GM12878 (cell line): Measurements from ENCODE around the gene KRT79. TPM values are rescaled to one million over a fixed set of nuclear protein-coding genes. Genes with fewer than 3 reads are reported as not detected.

Experiments
- ATAC-seq: fragments of 200-7000 bp; cut with Tn5 transposase; 3 replicates; pipeline ENCODE4 v1.9.1; 2020; ENCODE audit warnings: mild to moderate bottlenecking, moderate library complexity
- BruUV-seq: library from RNA; stranded (reverse); fragments of 400-500 nt; replicated peaks from 2 replicates; lab custom pipeline; 2021; lab: Mats Ljungman, UMichigan
- CTCF ChIA-PET: fragments of 300-600 bp; sonication (Branson Sonifier 250); formaldehyde crosslinking; extraction: SDS; loops from one replicate; lab custom pipeline; 2021; ENCODE audit warnings: inconsistent platforms; lab: Yijun Ruan, JAX
- POLR2A ChIA-PET: fragments of 350-600 bp; formaldehyde crosslinking; extraction: SDS; loops from one replicate; lab custom pipeline; 2021; ENCODE audit warnings: inconsistent platforms; lab: Charles Lee
- RAD21 ChIA-PET: fragments of 300-600 bp; sonication (Branson Sonifier 250); formaldehyde crosslinking; loops from one replicate; lab custom pipeline; 2023; ENCODE audit warnings: antibody characterized with exemption; ENCODE audit not compliant: unreplicated experiment; lab: Charles Lee
- SMC1A ChIA-PET: fragments of 300-600 bp; sonication (Branson Sonifier 250); formaldehyde crosslinking; loops from one replicate; lab custom pipeline; 2023; ENCODE audit not compliant: unreplicated experiment, uncharacterized antibody; lab: Charles Lee
- DNase-seq: peaks from one replicate; pipeline ENCODE4 v3.0.0-alpha.2; 2011; ENCODE audit warnings: low read depth, low spot score
- FAIRE-seq: peaks from 3 replicates; lab custom pipeline; 2011; peaks lifted over from hg19 to GRCh38; lab: Jason Lieb, UNC
- H2AFZ ChIP-seq: 2 replicates; pipeline ENCODE4 v1.6.0; 2011; ENCODE audit warnings: low read depth, low read length, control low read depth; ENCODE audit not compliant: control insufficient read depth
- H3K27ac ChIP-seq: 2 replicates; pipeline ENCODE4 v1.5.1; 2011; ENCODE audit warnings: control low read depth; ENCODE audit not compliant: control insufficient read depth, insufficient read depth
- H3K27me3 ChIP-seq, 2 experiments: replicated peaks in 1 of 2; 2 replicates each; pipeline versions ENCODE4 v1.6.0 to v1.6.1; 2011; ENCODE audit warnings: low read length in 1 of 2; ENCODE audit not compliant: control insufficient read depth in 2 of 2, insufficient read depth in 2 of 2
- H3K36me3 ChIP-seq, 2 experiments: 2 replicates each; pipeline ENCODE4 v1.5.1; 2011; ENCODE audit warnings: low read length in 1 of 2; ENCODE audit not compliant: control insufficient read depth in 2 of 2, insufficient read depth in 2 of 2
- H3K4me1 ChIP-seq: 2 replicates; pipeline ENCODE4 v1.6.1; 2011; ENCODE audit warnings: mild to moderate bottlenecking, low read length, moderate library complexity, mixed read lengths; ENCODE audit not compliant: control insufficient read depth, insufficient read depth
- H3K4me2 ChIP-seq: 2 replicates; pipeline ENCODE4 v1.6.0; 2011; ENCODE audit warnings: control low read depth; ENCODE audit not compliant: control insufficient read depth, insufficient read depth
- H3K4me3 ChIP-seq: fragments of 200-600 bp; sonication (generic); 2 replicates; pipeline ENCODE4 v1.5.1; 2016
- H3K79me2 ChIP-seq: 2 replicates; pipeline ENCODE4 v1.6.0; 2011; ENCODE audit warnings: low read length; ENCODE audit not compliant: control insufficient read depth, insufficient read depth
- H3K9ac ChIP-seq: 2 replicates; pipeline ENCODE4 v1.8.0; 2011; ENCODE audit warnings: low read length, control low read depth, mixed read lengths; ENCODE audit not compliant: control insufficient read depth, insufficient read depth
- H3K9me3 ChIP-seq: replicated peaks from 3 replicates; pipeline ENCODE4 v1.5.1; 2011; ENCODE audit warnings: mild to moderate bottlenecking, low read length; ENCODE audit not compliant: control insufficient read depth, insufficient read depth
- H4K20me1 ChIP-seq: 2 replicates; pipeline ENCODE4 v1.6.0; 2011; ENCODE audit not compliant: control insufficient read depth, insufficient read depth
- BACH1 ChIP-seq: fragments of 450-650 bp; IDR thresholded peaks from 2 replicates; pipeline ENCODE4 v1.6.1; 2017; ENCODE audit warnings: mild to moderate bottlenecking, borderline replicate concordance
- FOS ChIP-seq: IDR thresholded peaks from 3 replicates; pipeline ENCODE4 v1.6.1; 2011; ENCODE audit warnings: borderline replicate concordance; ENCODE audit not compliant: insufficient read length; ENCODE audit errors: extremely low read depth
- MTA2 ChIP-seq: fragments of 450-650 bp; IDR thresholded peaks from 2 replicates; pipeline ENCODE4 v1.6.1; 2016; ENCODE audit warnings: low read depth, mild to moderate bottlenecking, moderate library complexity
- PAX5 ChIP-seq: IDR thresholded peaks from 2 replicates; pipeline ENCODE4 v1.6.1; 2011; ENCODE audit warnings: low read depth, low read length, borderline replicate concordance
- PAX8 ChIP-seq: fragments of 450-650 bp; IDR thresholded peaks from 2 replicates; pipeline ENCODE4 v1.6.1; 2017; ENCODE audit warnings: mild to moderate bottlenecking, moderate library complexity
- PKNOX1 ChIP-seq: fragments of 450-650 bp; IDR thresholded peaks from 2 replicates; pipeline ENCODE4 v1.6.1; 2016; ENCODE audit warnings: mild to moderate bottlenecking
- REST ChIP-seq: IDR thresholded peaks from 2 replicates; pipeline ENCODE4 v1.6.1; 2012; ENCODE audit warnings: mild to moderate bottlenecking, low read depth, low read length
- RUNX3 ChIP-seq: IDR thresholded peaks from 2 replicates; pipeline ENCODE4 v1.6.1; 2012; ENCODE audit warnings: low read length, inconsistent platforms
- TBL1XR1 ChIP-seq: IDR thresholded peaks from 2 replicates; pipeline ENCODE4 v1.6.1; 2012; ENCODE audit warnings: low read depth, low read length, improper control_type of control experiment
- TCF3 ChIP-seq: IDR thresholded peaks from 2 replicates; pipeline ENCODE4 v1.6.1; 2012; ENCODE audit warnings: low read depth, mild to moderate bottlenecking, low read length, borderline replicate concordance; ENCODE audit not compliant: insufficient read depth
- ZNF687 ChIP-seq: fragments of 450-650 bp; IDR thresholded peaks from 2 replicates; pipeline ENCODE4 v1.6.1; 2017; ENCODE audit warnings: mild to moderate bottlenecking, moderate library complexity
- WGBS: methylation state at CpG from one replicate; pipeline ENCODE4 v1.1.6; 2016; ENCODE audit warnings: low lambda C conversion rate; ENCODE audit not compliant: insufficient replicate concordance, insufficient coverage; ENCODE audit errors: missing lambda C conversion rate; 5-methylcytosine and 5-hydroxymethylcytosine counted together
- in situ Hi-C: fragments of 300-500 bp; cut with MboI; formaldehyde crosslinking; loops from 9 replicates; pipeline ENCODE4 v1.14.3; 2018; ENCODE audit warnings: mixed read lengths
- intact Hi-C: fragments of 100-400 bp; cut with micrococcal nuclease; formaldehyde crosslinking; loops from one replicate; pipeline ENCODE4 v1.14.2; 2022; ENCODE audit not compliant: unreplicated experiment
- polyA plus RNA-seq, 11 experiments: library from polyadenylated mRNA; depleted of rRNA in 4 of 11; unstranded in 6 of 11; stranded (reverse) in 5 of 11; fragments of >200 nt; fragmentation: Nextera tagmentation in 4 of 11; fragmentation: Illumina TruSeq in 1 of 11; extraction: Ambion mirVana in 4 of 11; extraction: Trizol in 1 of 11; gene quantifications; 1 replicate in 1 of 11; 2 replicates in 10 of 11; pipeline versions ENCODE4 v1.2.1 to v1.2.3, GENCODE V29; 2011 to 2016; ENCODE audit warnings: inconsistent platforms in 2 of 11, missing spikeins in 2 of 11, low read depth in 1 of 11
- total RNA-seq, 4 experiments: library from RNA; depleted of rRNA in 3 of 4; stranded (reverse); fragments of >200 nt in 3 of 4; fragmentation: Illumina TruSeq in 1 of 4; extraction: Trizol in 1 of 4; gene quantifications; 2 replicates each; pipeline versions ENCODE4 v1.2.1 to v1.2.3, GENCODE V29; 2013 to 2021

KRT79 gene
- total and polyA plus RNA-seq, 10 of the 15 experiments (the other 5 are each of a cell fraction or from before 2014, with no cell fraction given): 0.03 to 0.09 (median 0.07) TPM; not detected in 7

GRCh38 chr12:52813885-52814709 is 20.0 kb downstream of the KRT79 start, which contains the start of gene KRT4:
Gene KRT4 (minus strand): TSS chr12:52814116. CDS start chr12:52814058, 58 bp downstream.
- Histone ChIP-seq H3K4me3 (no peak within 1 kb of the TSS), H3K36me3 (no peaks in the 10 kb centered on the region), H3K9me3 (no peaks in the 10 kb centered on the region), H4K20me1 (no peaks in the 10 kb centered on the region), H3K27me3 (peaks cover 0 to 2% of the 10 kb centered on the region in 2 experiments; a peak in 1 of 4 replicates), H3K9ac (no peak within 1 kb of the TSS), H2AFZ (no peak within 1 kb of the TSS), H3K4me1 (no peaks in the 10 kb centered on the region), H3K4me2 (no peak within 1 kb of the TSS), H3K27ac (no peak within 1 kb of the TSS), H3K79me2 (no peaks in the 10 kb centered on the region)
- FAIRE-seq: no peak
- in situ Hi-C loops: no loop called here
- ChIA-PET SMC1A (no interaction called here), RAD21 (no interaction called here), POLR2A (no interaction called here), CTCF (no interaction called here)
- no peak for DNase-seq
- WGBS: 21% methylated on average over 15 of the region's 15 CpGs
- intact Hi-C loops: no loop called here
- BruUV-seq: no TSS peak
- no peak for ATAC-seq
- no peak for TF ChIP-seq ZNF687
- TF ChIP-seq PKNOX1: no peak
- no peak for TF ChIP-seq PAX5
- TF ChIP-seq TBL1XR1: no peak
- TF ChIP-seq RUNX3: no peak
- no peak for TF ChIP-seq REST
- no peak for TF ChIP-seq FOS
- TF ChIP-seq TCF3: no peak
- no peak for TF ChIP-seq MTA2
- TF ChIP-seq PAX8: no peak
- no peak for TF ChIP-seq BACH1
